ENCODE data around the gene MVB12B. TPM values are rescaled to one million over a fixed set of nuclear protein-coding genes. Genes with fewer than 3 reads are reported as not detected.

Gene MVB12B
- total RNA-seq, 2 donors from 2014 or later, result 16.1 to 17.2 TPM

DNA sequence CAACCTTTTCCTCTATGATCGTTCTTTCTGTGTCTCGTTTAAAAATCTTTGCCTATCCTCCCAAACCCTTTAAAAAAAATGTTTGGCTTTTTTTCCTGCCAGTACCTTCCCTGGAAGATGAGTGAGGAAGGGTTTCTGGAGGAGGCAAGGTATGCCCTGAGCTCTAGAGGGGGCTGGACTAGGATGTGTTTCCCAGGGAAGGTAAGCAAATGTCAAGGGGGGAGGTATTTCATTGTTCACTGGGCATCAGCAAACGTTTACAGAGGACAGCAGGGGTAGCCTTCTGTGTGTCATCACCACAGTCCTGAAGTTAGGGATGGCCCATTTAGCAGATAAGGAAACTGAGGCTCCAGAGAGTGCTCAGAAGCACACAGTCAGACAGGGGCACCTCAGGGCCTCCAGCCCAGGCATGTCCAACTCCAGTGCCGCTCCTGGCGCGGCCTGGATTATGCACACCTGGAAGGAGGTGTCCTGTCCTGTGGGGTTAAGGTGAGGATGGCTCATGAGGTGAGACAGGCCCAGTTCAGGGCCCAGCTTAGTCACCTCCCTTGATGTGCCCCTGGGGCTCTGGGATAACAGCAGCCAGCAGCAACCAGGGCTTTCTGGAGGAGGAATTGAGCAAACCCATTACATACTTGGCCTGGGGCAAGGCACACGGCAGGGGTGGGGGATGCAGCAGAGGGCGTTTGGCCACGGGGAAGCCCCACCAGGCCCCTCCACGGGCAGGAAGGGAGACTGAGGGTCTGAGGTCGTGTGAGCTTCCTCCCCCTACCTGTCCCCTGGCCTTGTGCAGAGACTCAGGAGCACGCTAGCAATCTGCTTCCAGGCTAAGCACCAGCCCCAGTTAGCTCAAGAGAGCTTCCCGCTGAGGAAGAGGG is 186.8 kb downstream of the MVB12B start:
- ATAC-seq, result peak; percentile 14
- no peak for DNase-seq
- intact Hi-C loops (cut with DNase I, micrococcal nuclease), result no loop called here

DNA sequence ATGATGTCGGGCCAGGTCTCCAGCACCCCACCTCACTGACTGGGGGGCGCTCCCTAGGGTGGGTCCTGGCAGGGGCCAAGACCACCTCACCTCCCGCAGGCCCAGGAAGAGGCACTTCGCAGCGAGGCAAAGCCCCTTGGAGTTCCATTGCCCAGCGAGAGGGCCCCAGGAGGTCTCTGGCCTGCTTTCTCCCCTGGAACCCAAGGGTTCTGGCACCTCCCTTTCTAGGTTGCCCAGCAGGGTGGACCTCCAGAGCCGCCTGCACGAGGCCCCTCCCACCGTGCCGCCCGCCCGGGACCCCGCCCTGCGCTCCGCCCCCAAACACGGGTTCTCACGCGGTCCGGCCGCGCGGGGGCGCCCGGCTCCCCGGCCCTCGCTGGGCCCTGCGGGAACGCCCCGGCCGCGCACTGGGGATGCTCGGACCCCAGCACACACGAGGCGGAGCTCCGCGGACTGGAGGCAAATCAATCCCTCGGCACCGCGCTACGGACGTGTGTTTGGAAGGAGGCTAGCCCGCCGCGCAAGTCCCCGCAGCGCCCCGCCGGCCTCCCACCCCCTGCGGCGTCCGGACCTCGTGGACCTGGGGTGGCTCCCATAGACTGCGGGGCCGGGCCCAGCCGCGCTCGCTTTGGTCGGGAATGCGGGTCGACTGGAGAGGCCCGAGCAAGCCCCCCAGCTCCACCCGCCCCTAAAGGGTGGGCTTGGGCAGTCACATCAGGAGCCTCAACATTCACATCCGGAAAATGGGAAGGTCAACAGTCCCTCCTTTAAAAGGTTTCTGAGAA is 187.6 kb downstream of the MVB12B start:
- intact Hi-C loops (cut with DNase I, micrococcal nuclease), result no loop called here
- ATAC-seq, result peak; percentile 83
- peak; percentile 35 to 64 for DNase-seq

DNA sequence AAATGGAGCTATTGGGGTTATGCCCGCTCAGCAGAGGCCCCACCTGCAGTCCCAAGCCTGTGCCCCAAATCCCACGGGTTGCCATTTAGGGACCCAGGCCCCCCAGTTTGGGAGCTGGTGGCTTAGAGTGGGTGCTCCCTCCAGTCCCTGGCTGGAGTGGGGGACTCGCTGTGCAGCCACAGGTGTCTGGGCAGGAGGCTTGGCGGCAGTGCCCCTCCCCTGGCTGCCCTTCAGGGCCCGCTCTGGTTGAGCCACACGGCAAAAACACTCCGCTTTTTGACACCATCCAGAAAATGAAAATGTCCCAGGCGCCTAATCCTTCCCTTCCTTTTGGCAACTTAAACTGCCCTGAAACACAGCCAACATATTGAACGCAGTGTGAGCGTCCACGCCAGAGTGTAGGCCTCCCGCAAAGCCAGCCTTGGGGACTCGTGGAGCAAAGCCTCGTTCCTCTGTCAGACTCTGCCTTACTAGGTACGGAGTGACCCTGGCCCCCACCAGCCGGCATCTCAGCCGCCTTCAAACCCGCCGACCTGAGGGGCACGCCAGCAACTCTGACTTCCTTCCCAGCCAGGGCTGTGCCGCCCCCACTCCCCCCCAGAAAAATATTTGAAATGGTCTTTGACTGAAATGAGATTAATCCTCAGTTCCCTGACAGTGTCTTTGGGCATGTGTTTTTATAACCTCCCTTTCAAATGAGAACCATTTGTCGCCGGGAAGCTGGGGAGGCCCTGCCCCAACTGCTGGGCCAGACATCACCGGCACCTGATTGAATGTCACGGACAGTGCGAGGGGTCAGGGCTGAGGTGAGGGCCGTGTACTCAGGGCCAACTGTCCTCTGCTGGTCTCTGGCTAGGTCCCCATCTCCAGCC is 188.6 kb downstream of the MVB12B start:
- DNase-seq, result peak in 1 of 2 donors; percentile 10
- ATAC-seq, result no peak
- intact Hi-C loops (cut with DNase I, micrococcal nuclease), result no loop called here

DNA sequence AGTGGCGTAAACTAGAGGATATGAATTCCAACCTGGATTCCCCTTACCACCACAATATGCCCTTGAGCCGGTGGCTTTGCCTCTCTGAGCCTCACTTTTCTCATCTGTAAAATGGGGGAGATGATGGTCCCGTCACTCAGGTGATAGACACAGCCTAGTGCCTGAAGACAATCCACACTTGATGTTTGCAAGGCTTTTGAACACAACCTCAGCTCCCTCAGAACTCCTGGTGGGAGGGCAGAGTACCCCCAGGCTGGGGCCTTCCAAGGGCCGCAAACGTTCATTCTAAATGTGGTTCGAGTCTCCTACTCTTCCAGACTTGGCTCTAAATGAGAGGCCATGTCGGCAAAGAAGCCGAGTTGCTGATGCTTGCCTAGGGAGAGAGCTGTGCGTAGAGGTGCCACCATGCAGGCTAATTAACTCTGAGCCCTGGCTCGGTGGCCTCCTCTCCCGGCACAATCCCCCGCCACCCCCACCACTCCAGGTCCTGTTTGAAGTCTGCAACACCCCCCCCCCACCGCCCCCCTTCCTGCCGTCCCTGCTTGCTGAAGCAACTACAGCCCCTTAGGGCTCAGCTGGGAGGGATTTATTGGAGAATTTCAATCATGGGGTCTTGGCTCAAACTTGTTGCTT is 189.4 kb downstream of the MVB12B start:
- DNase-seq (no peak), ATAC-seq (no peak)
- intact Hi-C loops (cut with DNase I, micrococcal nuclease), result no loop called here

DNA sequence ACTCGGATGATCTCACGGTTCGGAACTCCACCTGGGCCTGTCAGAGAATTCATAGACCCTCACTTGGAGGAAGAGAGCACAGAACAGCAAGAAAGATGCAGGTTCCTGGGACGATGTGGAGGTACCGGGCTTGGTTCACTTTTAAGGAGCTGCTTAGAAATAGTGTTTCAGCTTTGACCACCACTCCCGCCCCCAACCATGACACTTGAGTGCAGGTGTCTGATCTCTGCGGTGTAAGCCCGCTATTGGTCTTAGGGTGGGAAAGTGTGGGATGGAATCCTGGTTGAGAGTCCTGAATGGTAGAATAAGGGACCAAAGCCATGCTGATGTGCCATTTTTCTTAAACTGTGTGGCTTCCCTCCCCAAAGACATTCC is 189.9 kb downstream of the MVB12B start:
- no peak for ATAC-seq
- intact Hi-C loops (cut with DNase I, micrococcal nuclease), result no loop called here
- no peak for DNase-seq

DNA sequence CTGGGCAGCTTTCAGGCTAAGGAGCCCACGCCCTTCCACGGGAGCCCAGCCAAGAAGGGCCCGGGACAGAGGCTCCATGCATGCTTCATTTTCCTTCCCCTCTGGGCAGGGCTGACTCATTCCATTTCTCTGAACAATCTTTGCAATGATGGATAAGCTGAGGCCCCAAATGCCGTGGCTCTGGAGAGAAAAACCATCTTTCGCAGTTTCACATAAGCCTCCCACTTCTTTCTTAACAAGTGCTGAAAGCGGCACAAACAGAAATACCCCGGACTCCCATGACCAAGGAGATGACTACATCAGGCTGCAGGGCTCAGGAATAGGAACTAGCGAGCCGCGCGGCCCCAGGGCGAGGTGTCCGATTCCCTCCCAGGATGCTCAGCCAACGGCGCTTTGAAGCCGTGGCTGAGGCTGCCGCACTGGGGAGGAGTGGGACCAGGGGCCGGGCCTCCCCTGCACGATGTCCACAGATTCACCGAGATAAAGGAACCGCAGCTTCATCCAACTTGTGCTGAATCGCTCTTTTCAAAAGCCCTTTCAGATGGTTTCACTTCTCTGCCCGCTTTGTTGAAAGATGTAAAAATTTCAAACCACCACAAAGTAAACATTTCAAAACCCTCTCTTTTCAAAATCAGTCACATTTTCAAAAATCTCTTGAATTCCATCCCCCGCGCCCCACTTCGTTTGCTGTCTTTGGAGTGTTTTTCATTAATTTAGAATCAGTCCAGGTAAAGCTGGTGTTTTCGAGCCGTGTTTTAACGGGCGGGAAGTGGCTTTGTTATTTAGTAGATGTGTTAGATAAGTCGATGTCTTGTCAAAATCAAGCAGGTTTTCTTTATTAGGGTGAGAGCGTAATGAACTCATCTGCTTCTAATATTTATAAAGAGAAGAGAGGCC is 190.6 kb downstream of the MVB12B start:
- peak; percentile 26 for ATAC-seq
- intact Hi-C loops (cut with DNase I, micrococcal nuclease), result no loop called here
- DNase-seq, result peak in 1 of 2 donors; percentile 32

DNA sequence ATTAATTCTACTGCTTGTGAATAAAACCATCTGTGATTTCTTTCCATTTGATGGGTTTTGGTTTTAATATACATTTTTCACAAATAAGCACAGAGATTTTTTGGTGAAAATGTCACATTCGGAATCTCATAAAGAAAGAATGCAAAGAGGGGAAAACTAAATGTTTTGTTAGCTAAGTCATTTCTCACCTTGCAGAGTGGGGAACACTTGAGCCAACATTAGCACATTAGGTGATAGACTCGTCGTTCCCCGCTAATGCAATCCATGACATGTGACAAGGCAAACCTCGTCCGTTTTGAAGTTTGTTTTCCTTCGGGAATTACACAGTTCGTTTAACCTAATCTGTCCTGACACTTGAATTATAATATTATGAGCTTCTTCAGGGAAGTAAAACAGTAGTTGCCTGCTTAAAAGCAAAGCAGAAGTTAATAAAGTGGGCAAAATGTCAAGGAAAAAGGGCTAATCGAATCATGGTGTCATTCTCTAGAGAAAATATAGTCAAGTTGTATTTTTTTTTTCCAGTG is 191.3 kb downstream of the MVB12B start:
- no peak for DNase-seq
- ATAC-seq, result no peak
- intact Hi-C loops (cut with DNase I, micrococcal nuclease), result no loop called here

DNA sequence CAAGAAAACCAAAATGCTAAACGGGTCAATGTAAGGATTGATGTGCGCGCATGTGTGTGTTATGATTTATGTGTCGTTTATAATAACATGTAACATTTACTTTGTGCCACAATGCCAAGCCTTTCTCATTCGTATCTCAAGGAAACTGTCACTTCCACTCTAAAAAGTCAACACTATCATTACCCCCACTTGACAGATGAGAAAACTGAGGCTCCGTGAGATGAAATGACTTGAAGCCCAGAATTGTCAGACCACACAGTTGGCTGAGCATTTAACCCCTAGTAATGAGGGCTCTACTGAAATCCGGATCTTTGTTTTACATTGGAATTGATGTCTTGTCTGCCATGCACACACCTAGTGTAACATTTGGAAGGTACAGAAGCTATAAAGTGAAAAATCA is 192.1 kb downstream of the MVB12B start:
- intact Hi-C loops (cut with DNase I, micrococcal nuclease), result no loop called here
- ATAC-seq, result no peak
- no peak for DNase-seq

DNA sequence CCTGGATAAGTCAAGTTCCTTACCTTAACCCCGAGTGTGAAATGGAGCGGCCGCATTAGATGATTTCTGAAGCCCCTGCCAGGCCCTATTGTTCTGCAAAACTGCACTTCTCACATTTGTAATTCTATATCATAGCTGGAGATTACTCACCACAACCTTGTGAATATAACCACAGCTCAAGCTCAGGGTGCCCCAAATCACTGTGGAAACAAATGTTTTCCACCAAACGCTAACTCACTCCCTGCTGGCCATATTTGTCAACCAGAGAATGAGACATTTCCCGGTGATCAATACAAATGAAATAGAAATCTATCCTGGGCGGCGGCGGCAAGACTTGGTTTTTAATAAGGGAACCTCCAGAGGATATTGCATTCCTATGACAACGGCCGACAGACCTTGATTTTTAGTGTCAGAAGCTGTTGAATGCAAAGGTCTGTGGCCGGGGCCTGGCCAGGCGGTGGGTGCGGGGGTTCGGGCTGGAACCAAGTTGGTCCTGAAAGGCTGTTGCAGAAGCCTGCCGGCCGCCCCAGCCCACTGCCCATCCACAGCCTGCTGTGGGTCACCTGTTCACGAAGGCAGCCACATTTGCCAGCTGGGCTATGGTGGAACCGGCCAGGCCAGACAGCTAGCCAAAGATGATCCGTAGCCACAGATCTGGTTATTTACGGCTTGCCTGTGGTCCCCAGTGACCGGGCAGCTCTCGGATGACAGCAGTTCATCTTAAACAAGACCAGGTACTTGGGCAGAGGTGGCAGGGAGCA is 193.2 kb downstream of the MVB12B start:
- intact Hi-C loops (cut with DNase I, micrococcal nuclease), result no loop called here
- no peak for ATAC-seq
- DNase-seq, result no peak

DNA sequence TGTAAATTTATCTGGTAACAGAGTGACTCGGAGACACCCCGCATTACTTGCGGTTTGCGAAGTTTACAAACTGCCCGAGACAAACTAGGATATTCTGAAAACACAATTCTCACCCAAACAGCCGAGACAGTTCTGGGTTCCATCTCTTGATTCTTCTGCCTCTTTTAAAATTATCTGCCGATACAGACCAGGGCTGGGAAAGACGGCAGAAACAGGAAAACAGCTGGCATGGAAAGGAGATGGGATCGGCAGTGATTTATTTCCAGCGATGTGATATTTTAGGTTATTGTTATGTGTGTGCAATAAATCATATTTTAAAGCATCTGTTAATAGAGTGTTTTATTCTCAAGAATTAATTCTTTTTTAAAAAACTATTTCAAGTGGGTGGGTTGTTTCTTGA is 193.8 kb downstream of the MVB12B start:
- ATAC-seq (no peak), DNase-seq (no peak)
- intact Hi-C loops (cut with DNase I, micrococcal nuclease), result no loop called here

DNA sequence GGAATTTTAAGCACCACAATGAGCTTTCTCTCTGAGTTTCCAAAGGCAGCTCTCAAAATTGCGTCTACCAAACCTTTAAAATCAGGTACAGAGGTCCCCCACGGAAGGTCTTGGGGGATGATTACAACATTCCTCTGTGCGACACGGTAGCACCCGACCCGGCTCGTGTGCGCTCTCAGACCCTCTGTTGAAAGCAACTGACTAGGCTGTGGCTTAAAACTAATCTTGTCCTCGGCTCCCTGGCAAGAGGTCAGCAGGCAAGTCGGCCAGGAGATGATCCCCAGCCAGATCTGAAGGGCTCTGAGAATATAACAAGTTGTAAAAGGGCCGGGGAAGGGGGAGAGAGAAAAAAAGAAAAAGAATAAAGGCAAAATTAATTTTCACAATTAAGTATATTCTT is 194.5 kb downstream of the MVB12B start:
- intact Hi-C loops (cut with DNase I, micrococcal nuclease), result no loop called here
- ATAC-seq (no peak), DNase-seq (no peak)

DNA sequence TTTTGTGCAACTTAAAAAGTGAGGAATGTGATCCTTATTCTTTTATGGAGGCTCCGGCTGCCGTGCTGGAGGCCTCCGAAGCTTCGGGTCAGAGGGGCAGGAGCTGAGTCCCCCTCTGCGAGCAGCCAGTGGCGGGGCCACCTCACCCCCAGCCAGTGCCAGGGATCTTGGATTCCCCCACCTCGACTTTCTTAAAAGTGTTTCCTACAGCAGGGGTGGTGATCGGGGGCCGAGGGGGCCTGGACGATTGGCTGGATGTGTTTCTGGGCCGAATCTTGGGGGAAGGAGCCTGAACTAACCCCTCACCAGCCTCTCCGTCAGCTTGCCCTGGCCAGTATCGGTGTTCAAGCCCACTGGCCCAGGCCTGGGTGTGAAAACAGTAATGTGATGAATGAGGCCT is 194.9 kb downstream of the MVB12B start:
- ATAC-seq (no peak), DNase-seq (no peak)
- intact Hi-C loops (cut with DNase I, micrococcal nuclease), result no loop called here

DNA sequence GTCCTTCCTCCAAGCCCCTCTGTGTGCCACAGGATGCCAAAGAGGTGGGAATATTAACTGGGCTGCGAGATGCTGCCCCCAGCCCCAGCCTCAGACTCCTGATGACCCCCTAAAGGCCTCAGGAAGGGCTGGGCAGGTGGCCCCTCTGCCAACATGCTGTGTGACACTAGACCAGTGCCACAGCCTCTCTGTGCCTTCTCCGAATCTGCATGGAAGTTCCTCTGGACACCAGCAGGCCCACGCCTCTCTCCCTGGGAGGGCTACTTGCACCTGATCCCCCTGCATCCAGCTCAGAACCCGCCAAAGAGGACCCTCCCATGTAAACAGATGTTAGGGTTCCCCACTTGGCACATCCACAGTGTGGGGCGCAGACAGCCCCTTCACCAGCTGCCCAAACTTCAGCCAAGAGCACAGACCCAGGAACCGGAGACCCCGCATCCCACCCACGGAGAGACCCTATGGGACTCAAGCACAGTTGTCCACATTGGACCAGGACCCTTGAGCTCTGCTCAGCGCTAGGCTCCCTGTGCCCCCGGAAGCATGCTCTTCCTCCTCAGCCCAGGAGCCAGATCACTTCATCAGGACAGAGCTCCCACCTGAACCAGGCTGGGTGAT is 195.5 kb downstream of the MVB12B start:
- no peak for ATAC-seq
- intact Hi-C loops (cut with DNase I, micrococcal nuclease), result no loop called here
- DNase-seq, result no peak

DNA sequence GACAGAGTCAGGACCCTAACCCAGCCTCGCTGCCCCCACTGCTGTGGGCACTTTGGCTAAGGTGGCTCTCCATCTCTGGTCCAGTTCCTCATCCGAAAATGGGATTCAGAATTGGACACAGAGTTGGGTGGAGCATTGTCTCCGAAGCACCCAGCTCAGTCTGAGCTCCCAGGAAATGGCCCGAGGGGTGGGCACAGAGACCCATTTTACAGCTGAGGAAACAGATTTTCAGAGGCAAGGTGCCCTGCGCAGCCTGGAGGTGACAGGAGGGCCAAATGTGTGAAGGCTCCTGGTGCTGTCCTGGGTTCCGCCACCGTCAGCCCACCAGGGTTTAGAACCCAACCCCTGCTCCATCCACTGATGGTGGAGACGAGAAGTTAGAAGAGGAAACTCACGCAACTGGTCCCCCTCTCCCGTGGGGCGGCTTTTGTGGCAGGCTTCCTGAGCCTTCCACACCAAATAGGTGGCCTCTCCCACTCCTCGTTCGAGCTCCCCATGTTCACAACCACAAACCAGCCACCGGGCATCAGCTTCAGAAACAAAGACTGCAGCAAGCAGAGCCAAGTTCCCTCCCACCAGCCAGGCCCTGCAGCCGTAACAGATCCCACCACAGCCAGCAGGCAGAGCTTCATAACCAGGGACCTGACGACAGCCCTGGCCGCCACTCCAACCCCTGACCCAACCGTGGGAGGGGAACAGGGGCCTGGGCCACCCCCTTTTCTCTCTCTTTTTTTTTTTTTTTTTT is 196.2 kb downstream of the MVB12B start:
- intact Hi-C loops (cut with DNase I, micrococcal nuclease), result no loop called here
- no peak for ATAC-seq
- DNase-seq, result no peak

DNA sequence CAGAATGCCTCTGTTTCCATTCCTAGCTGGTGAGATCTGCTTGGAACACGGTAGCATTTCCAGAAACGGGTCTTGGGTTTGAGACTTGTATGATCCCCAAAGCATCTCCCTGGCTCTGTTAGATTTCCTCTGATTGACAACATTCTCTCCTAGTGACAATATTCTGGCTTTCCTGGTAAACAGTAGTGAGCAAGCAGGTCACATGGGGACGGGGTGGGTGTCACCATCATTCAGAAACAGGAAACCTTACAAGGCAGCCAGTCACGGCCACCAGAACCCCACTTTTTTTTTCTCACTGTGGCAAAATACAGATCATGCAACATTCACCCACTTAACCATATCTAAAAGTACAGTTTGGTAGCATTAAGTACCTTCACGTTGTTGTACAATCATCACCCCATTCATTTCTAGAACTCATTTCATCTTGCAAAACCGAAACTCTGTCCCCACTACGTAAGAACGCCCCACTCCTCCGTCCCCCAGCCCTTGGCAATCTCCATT is 197.0 kb downstream of the MVB12B start:
- DNase-seq (peak in 1 of 2 donors; percentile 33), ATAC-seq (no peak)
- intact Hi-C loops (cut with DNase I, micrococcal nuclease), result no loop called here

All from left colon (tissue), 2 donors.